Loucy (cell line): Measurements from ENCODE around the gene IFT52.

Source experiments
- CTCF ChIP-seq: fragments of 200-600 bp; sonication (generic); conservative IDR thresholded peaks from 2 replicates; pipeline ENCODE4 v1.5.1; 2014; ENCODE audit warnings: mild to moderate bottlenecking, antibody characterized with exemption, low read length
- EZH2phosphoT487 ChIP-seq: fragments of 200-600 bp; IDR thresholded peaks from 2 replicates; pipeline ENCODE4 v1.6.1; 2018; ENCODE audit warnings: antibody characterized with exemption, mild to moderate bottlenecking, moderate library complexity, borderline replicate concordance

GRCh38 chr20:43658069-43658722 lies 67.5 kb downstream of the IFT52 start:
- TF ChIP-seq CTCF (no peak), EZH2phosphoT487 (no peak)
